GM18502 (cell line): Measurements from ENCODE around the gene FOCAD.

Experiments used
- ATAC-seq: cut with Tn5 transposase; IDR thresholded peaks from one replicate; pipeline ENCODE4 v1.9.1; 2021; ENCODE audit warnings: mild to moderate bottlenecking; ENCODE audit not compliant: unreplicated experiment, poor library complexity

Gene FOCAD

GRCh38 chr9:20997503-20998076 lies 313.5 kb downstream of the FOCAD start:
- ATAC-seq, result peak; percentile 85

GRCh38 chr9:21001581-21001980 lies 317.5 kb downstream of the FOCAD start:
- no peak for ATAC-seq

GRCh38 chr9:21002040-21002439 lies 318.0 kb downstream of the FOCAD start:
- no peak for ATAC-seq

GRCh38 chr9:21015129-21015815 lies 331.2 kb downstream of the FOCAD start:
- no peak for ATAC-seq

- ATAC-seq, result peak; percentile 63
These were observed 331.9 kb downstream of the FOCAD start for GRCh38 chr9:21015995-21016394.

GRCh38 chr9:21016701-21017491 lies 332.8 kb downstream of the FOCAD start:
- ATAC-seq, result no peak

- ATAC-seq, result no peak
These were observed 334.1 kb downstream of the FOCAD start for GRCh38 chr9:21018177-21018576.

- ATAC-seq, result no peak
These were observed 339.8 kb downstream of the FOCAD start for GRCh38 chr9:21023861-21024260.

GRCh38 chr9:21027295-21027694 lies 343.2 kb downstream of the FOCAD start:
- no peak for ATAC-seq

GRCh38 chr9:21028466-21028865 lies 344.4 kb downstream of the FOCAD start:
- ATAC-seq, result no peak

GRCh38 chr9:21029661-21030060 lies 345.6 kb downstream of the FOCAD start:
- ATAC-seq, result no peak

GRCh38 chr9:21030389-21031035 lies 346.5 kb downstream of the FOCAD start:
- ATAC-seq, result peak; percentile 86

- peak; percentile 83 for ATAC-seq
These were observed 347.2 kb downstream of the FOCAD start, which contains the start of gene HACD4 for GRCh38 chr9:21031091-21031807. Gene HACD4 (minus strand): TSS chr9:21031640. CDS start chr9:21031590, 50 bp downstream.

- no peak for ATAC-seq
These were observed 347.7 kb downstream of the FOCAD start for GRCh38 chr9:21031808-21032183.

GRCh38 chr9:21037278-21037677 lies 353.2 kb downstream of the FOCAD start:
- no peak for ATAC-seq

GRCh38 chr9:21039302-21039701 lies 355.2 kb downstream of the FOCAD start:
- ATAC-seq, result no peak

GRCh38 chr9:21042466-21042865 lies 358.4 kb downstream of the FOCAD start:
- no peak for ATAC-seq

GRCh38 chr9:21043841-21044240 lies 359.8 kb downstream of the FOCAD start:
- no peak for ATAC-seq
